ENCODE measurements around the gene NT5DC4. TPM values are rescaled to one million over a fixed set of nuclear protein-coding genes. Genes with fewer than 3 reads are reported as not detected.

Gene NT5DC4
- total RNA-seq, 2 experiments from 2014 or later = not detected

Other genes starting within 250 kb of the NT5DC4 start
- 10 to 100 TPM; 41.7 to 43.6 TPM for gene TTL, start 238.9 kb upstream of the NT5DC4 start, total RNA-seq
- 10 to 100 TPM; 75.8 to 82.3 TPM for gene POLR1B, start 178.6 kb upstream of the NT5DC4 start, total RNA-seq
- gene CHCHD5, start 136.4 kb upstream of the NT5DC4 start, total RNA-seq = 10 to 100 TPM; 35.8 to 38.6 TPM
- gene SLC20A1, start 75.1 kb upstream of the NT5DC4 start, total RNA-seq = 100 to 1,000 TPM; 111 TPM
- 10 to 100 TPM; 23.0 TPM for gene CKAP2L, start 43.6 kb downstream of the NT5DC4 start, total RNA-seq
- 1 to 10 TPM; 3.3 to 3.9 TPM for gene IL1A, start 63.5 kb downstream of the NT5DC4 start, total RNA-seq
- gene IL1B, start 115.8 kb downstream of the NT5DC4 start, total RNA-seq = not detected
- not detected for gene IL37, start 190.1 kb downstream of the NT5DC4 start, total RNA-seq